Tibial artery (tissue), 4 donors: ENCODE measurements around the gene WLS.

Experiments
- DNase-seq, 2 donors: peaks; one replicate each; pipeline ENCODE4 v3.0.0-alpha.2; 2019
- H3K27ac ChIP-seq, 2 donors: fragments of 200-600 bp; sonication (generic) in 1 of 2; 1 replicate in 1 of 2; 2 replicates in 1 of 2; pipeline ENCODE4 v1.5.1; 2018 to 2019; ENCODE audit warnings: mild to moderate bottlenecking in 1 of 2
- H3K27me3 ChIP-seq, 2 donors: fragments of 200-600 bp; sonication (generic) in 1 of 2; one replicate each; pipeline versions ENCODE4 v1.5.1 to v1.6.0; 2016 to 2019
- H3K36me3 ChIP-seq, 3 donors: fragments of 200-600 bp; sonication (generic) in 2 of 3; one replicate each; pipeline ENCODE4 v1.5.1; 2016 to 2019; ENCODE audit warnings: mild to moderate bottlenecking in 2 of 3
- H3K4me1 ChIP-seq, 4 donors: fragments of 200-600 bp; sonication (generic) in 2 of 4; 1 replicate in 3 of 4; 2 replicates in 1 of 4; pipeline ENCODE4 v1.5.1; 2016 to 2019
- H3K4me3 ChIP-seq, 2 donors: fragments of 200-600 bp; sonication (generic) in 1 of 2; 1 replicate in 1 of 2; 2 replicates in 1 of 2; pipeline ENCODE4 v1.5.1; 2018 to 2019; ENCODE audit warnings: mild to moderate bottlenecking in 2 of 2
- H3K9me3 ChIP-seq, 3 donors: fragments of 200-600 bp; sonication (generic) in 1 of 3; one replicate each; pipeline ENCODE4 v1.5.1; 2016 to 2019
- CTCF ChIP-seq, 2 experiments: fragments of 200-600 bp in 1 of 2; fragments of 450-650 bp in 1 of 2; IDR thresholded peaks; one replicate each; pipeline ENCODE4 v1.5.1; 2017 to 2019; ENCODE audit warnings: antibody characterized with exemption in 2 of 2, mild to moderate bottlenecking in 1 of 2, moderate library complexity in 1 of 2
- intact Hi-C: fragments of 100-400 bp; cut with DNase I; formaldehyde crosslinking; loops from one replicate; pipeline ENCODE4 v1.15.0; 2023; ENCODE audit warnings: low total_unique reads

WLS gene

GRCh38 chr1:68227598-68227997 is 4.7 kb downstream of the WLS start:
- H3K4me3 ChIP-seq = no peak overlapping the region
- H3K4me1 ChIP-seq = peaks cover 0 to 49% (median 13%) of the 10 kb centered on the region in 4 donors
- H3K9me3 ChIP-seq = no peaks in the 10 kb centered on the region
- intact Hi-C loops = no loop called here
- H3K27ac ChIP-seq = no peak overlapping the region
- no peak for DNase-seq
- TF ChIP-seq CTCF (IDR thresholded peaks at IDR 0.05) = no peak
- no peaks in the 10 kb centered on the region for H3K27me3 ChIP-seq
- H3K36me3 ChIP-seq = no peaks in the 10 kb centered on the region

- intact Hi-C loops = no loop called here
- no peaks in the 10 kb centered on the region for H3K36me3 ChIP-seq
These were observed 6.5 kb downstream of the WLS start for GRCh38 chr1:68225781-68226180.

GRCh38 chr1:68223687-68224086 is 8.6 kb downstream of the WLS start:
- intact Hi-C loops = no loop called here
- no peak for TF ChIP-seq CTCF (IDR thresholded peaks at IDR 0.05)
- H3K27ac ChIP-seq = peak overlapping the region; percentile 5 to 12

More at GRCh38 chr1:68225781-68226180, 6.5 kb downstream of the WLS start:
- TF ChIP-seq CTCF (IDR thresholded peaks at IDR 0.05) = no peak
- no peak overlapping the region for H3K27ac ChIP-seq
- peaks cover 0 to 67% (median 22%) of the 10 kb centered on the region in 4 donors for H3K4me1 ChIP-seq
- no peaks in the 10 kb centered on the region for H3K27me3 ChIP-seq
- no peak overlapping the region for H3K4me3 ChIP-seq
- no peaks in the 10 kb centered on the region for H3K9me3 ChIP-seq
- DNase-seq = no peak

GRCh38 chr1:68221980-68222373 is 10.3 kb downstream of the WLS start:
- peaks cover 0 to 41% (median 12%) of the 10 kb centered on the region in 4 donors for H3K4me1 ChIP-seq
- H3K27ac ChIP-seq = peak overlapping the region; percentile 25 to 26
- no peak overlapping the region for H3K4me3 ChIP-seq

More at GRCh38 chr1:68223687-68224086, 8.6 kb downstream of the WLS start:
- peaks cover 0 to 48% (median 10%) of the 10 kb centered on the region in 4 donors for H3K4me1 ChIP-seq
- DNase-seq = no peak
- H3K4me3 ChIP-seq = no peak overlapping the region
- no peaks in the 10 kb centered on the region for H3K36me3 ChIP-seq
- no peaks in the 10 kb centered on the region for H3K27me3 ChIP-seq
- H3K9me3 ChIP-seq = no peaks in the 10 kb centered on the region

GRCh38 chr1:68221001-68221979 is 11.0 kb downstream of the WLS start:
- peaks cover 0 to 41% (median 12%) of the 10 kb centered on the region in 4 donors for H3K4me1 ChIP-seq
- TF ChIP-seq CTCF (IDR thresholded peaks at IDR 0.05) = no peak
- intact Hi-C loops = no loop called here
- no peaks in the 10 kb centered on the region for H3K27me3 ChIP-seq
- no peaks in the 10 kb centered on the region for H3K9me3 ChIP-seq
- no peak for DNase-seq
- peak overlapping the region in 1 of 2 donors; percentile 26 for H3K27ac ChIP-seq
- no peak overlapping the region for H3K4me3 ChIP-seq
- no peaks in the 10 kb centered on the region for H3K36me3 ChIP-seq

More at GRCh38 chr1:68221980-68222373, 10.3 kb downstream of the WLS start:
- no peaks in the 10 kb centered on the region for H3K9me3 ChIP-seq
- no peaks in the 10 kb centered on the region for H3K27me3 ChIP-seq
- no peak for DNase-seq
- intact Hi-C loops = no loop called here
- no peaks in the 10 kb centered on the region for H3K36me3 ChIP-seq
- TF ChIP-seq CTCF (IDR thresholded peaks at IDR 0.05) = no peak
